ENCODE measurements around the gene ERC1. TPM values are rescaled to one million over a fixed set of nuclear protein-coding genes. Genes with fewer than 3 reads are reported as not detected.
A peak's percentile ranks its signal among the peaks of the same experiment; 100 is the strongest.

Gene ERC1
- total and polyA plus RNA-seq, 9 of the 15 experiments (the other 6 are each of a cell fraction or from before 2014, with no cell fraction given): 0.74 to 11.8 (median 4.8) TPM

- TF ChIP-seq, protein P1, sequence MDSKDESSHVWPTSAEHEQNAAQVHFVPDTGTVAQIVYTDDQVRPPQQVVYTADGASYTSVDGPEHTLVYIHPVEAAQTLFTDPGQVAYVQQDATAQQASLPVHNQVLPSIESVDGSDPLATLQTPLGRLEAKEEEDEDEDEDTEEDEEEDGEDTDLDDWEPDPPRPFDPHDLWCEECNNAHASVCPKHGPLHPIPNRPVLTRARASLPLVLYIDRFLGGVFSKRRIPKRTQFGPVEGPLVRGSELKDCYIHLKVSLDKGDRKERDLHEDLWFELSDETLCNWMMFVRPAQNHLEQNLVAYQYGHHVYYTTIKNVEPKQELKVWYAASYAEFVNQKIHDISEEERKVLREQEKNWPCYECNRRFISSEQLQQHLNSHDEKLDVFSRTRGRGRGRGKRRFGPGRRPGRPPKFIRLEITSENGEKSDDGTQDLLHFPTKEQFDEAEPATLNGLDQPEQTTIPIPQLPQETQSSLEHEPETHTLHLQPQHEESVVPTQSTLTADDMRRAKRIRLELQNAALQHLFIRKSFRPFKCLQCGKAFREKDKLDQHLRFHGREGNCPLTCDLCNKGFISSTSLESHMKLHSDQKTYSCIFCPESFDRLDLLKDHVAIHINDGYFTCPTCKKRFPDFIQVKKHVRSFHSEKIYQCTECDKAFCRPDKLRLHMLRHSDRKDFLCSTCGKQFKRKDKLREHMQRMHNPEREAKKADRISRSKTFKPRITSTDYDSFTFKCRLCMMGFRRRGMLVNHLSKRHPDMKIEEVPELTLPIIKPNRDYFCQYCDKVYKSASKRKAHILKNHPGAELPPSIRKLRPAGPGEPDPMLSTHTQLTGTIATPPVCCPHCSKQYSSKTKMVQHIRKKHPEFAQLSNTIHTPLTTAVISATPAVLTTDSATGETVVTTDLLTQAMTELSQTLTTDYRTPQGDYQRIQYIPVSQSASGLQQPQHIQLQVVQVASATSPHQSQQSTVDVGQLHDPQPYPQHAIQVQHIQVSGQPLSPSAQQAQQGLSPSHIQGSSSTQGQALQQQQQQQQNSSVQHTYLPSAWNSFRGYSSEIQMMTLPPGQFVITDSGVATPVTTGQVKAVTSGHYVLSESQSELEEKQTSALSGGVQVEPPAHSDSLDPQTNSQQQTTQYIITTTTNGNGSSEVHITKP (IDR thresholded peaks at IDR 0.05; ENCODE audit: partially characterized antibody): peak; percentile 94
- TF ChIP-seq, protein P2, sequence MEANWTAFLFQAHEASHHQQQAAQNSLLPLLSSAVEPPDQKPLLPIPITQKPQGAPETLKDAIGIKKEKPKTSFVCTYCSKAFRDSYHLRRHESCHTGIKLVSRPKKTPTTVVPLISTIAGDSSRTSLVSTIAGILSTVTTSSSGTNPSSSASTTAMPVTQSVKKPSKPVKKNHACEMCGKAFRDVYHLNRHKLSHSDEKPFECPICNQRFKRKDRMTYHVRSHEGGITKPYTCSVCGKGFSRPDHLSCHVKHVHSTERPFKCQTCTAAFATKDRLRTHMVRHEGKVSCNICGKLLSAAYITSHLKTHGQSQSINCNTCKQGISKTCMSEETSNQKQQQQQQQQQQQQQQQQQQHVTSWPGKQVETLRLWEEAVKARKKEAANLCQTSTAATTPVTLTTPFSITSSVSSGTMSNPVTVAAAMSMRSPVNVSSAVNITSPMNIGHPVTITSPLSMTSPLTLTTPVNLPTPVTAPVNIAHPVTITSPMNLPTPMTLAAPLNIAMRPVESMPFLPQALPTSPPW (CRISPR knock-in tag; IDR thresholded peaks at IDR 0.05): peak; percentile 22; the same call in 1 of the 2 replicates
- 0 out of 2 replicates have a peak, but pooled peaks have one; percentile 25 for TF ChIP-seq ELF1 (tag; IDR thresholded peaks at IDR 0.05)
- TF ChIP-seq CBFA2T3 (IDR thresholded peaks at IDR 0.05): peak; percentile 76
- TF ChIP-seq, protein P3, sequence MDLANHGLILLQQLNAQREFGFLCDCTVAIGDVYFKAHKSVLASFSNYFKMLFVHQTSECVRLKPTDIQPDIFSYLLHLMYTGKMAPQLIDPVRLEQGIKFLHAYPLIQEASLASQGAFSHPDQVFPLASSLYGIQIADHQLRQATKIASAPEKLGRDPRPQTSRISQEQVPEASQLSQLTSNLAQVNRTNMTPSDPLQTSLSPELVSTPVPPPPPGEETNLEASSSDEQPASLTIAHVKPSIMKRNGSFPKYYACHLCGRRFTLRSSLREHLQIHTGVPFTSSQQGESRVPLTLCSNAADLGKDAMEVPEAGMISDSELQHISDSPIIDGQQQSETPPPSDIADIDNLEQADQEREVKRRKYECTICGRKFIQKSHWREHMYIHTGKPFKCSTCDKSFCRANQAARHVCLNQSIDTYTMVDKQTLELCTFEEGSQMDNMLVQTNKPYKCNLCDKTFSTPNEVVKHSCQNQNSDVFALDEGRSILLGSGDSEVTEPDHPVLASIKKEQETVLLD (IDR thresholded peaks at IDR 0.05): peak; percentile 62; the same call in 1 of the 2 replicates
- peak; percentile 63 for TF ChIP-seq LEF1 (IDR thresholded peaks at IDR 0.05)
- peak; percentile 30; the same call in 1 of the 2 replicates for TF ChIP-seq TRIM28 (IDR thresholded peaks at IDR 0.05)
- TF ChIP-seq FOXK2 (conservative IDR thresholded peaks at IDR 0.05 in 1 of 2, IDR thresholded peaks at IDR 0.05 in 1 of 2; ENCODE audit: low read depth in 2 of 2): 0 out of 4 replicates have a peak, but pooled peaks of 1 of the 2 experiments have one; percentile 39
- TF ChIP-seq, protein P4, sequence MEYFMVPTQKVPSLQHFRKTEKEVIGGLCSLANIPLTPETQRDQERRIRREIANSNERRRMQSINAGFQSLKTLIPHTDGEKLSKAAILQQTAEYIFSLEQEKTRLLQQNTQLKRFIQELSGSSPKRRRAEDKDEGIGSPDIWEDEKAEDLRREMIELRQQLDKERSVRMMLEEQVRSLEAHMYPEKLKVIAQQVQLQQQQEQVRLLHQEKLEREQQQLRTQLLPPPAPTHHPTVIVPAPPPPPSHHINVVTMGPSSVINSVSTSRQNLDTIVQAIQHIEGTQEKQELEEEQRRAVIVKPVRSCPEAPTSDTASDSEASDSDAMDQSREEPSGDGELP (CRISPR knock-in tag; IDR thresholded peaks at IDR 0.05; ENCODE audit: borderline replicate concordance): peak; percentile 87
- TF ChIP-seq ZNF197 (CRISPR knock-in tag; IDR thresholded peaks at IDR 0.05; ENCODE audit: low read depth): 0 out of 2 replicates have a peak, but pooled peaks have one; percentile 44
- TF ChIP-seq ZFX (CRISPR knock-in tag; IDR thresholded peaks at IDR 0.05): peak; percentile 94
- no peak for TF ChIP-seq RBM39 (optimal IDR thresholded peaks at IDR 0.05; ENCODE audit: low read depth, low read length)
- TF ChIP-seq BMI1 (IDR thresholded peaks at IDR 0.05; ENCODE audit: low read length): no peak
- peak; percentile 86 for TF ChIP-seq L3MBTL2 (IDR thresholded peaks at IDR 0.05)
- TF ChIP-seq ZBTB1 (CRISPR knock-in tag; IDR thresholded peaks at IDR 0.05; ENCODE audit: borderline replicate concordance, low read depth): no peak
- TF ChIP-seq BCOR (IDR thresholded peaks at IDR 0.05): 0 out of 2 replicates have a peak, but pooled peaks have one; percentile 32
Observed at GRCh38 chr12:1500095-1500801, 509.2 kb downstream of the ERC1 start (continued).

Data from K562 (cell line).